Activated CD4-positive, alpha-beta memory T cell treated with anti-CD3 and anti-CD28 coated beads, Interleukin-2, amount 10 ng/mL, durations not matched to agents 7 days and 5 days (primary cell): ENCODE measurements around the gene PDGFRB. TPM values are rescaled to one million over a fixed set of nuclear protein-coding genes. Genes with fewer than 3 reads are reported as not detected.

ENCODE experiments used
- CTCF ChIA-PET: fragments of 350-600 bp; sonication (Branson Sonifier 250); formaldehyde crosslinking; loops from one replicate; lab custom pipeline; 2021; ENCODE audit warnings: antibody characterized with exemption, inconsistent platforms; lab: Charles Lee
- POLR2A ChIA-PET: fragments of 350-600 bp; sonication (Branson Sonifier 250); formaldehyde crosslinking; loops from one replicate; lab custom pipeline; 2021; ENCODE audit warnings: antibody characterized with exemption; lab: Charles Lee
- DNase-seq: peaks from one replicate; pipeline ENCODE4 v3.0.0-alpha.2; 2020
- H3K27ac Mint-ChIP-seq: one replicate; pipeline ENCODE4 v1.8.0; 2021; ENCODE audit warnings: mild to moderate bottlenecking, mixed read lengths
- H3K27me3 Mint-ChIP-seq: one replicate; pipeline ENCODE4 v1.8.0; 2021; ENCODE audit warnings: mixed read lengths
- H3K36me3 Mint-ChIP-seq: one replicate; pipeline ENCODE4 v1.8.0; 2021; ENCODE audit warnings: low read depth, mixed read lengths
- H3K4me1 Mint-ChIP-seq: one replicate; pipeline ENCODE4 v1.8.0; 2021; ENCODE audit warnings: mixed read lengths
- H3K4me3 Mint-ChIP-seq: one replicate; pipeline ENCODE4 v1.8.0; 2021; ENCODE audit warnings: mild to moderate bottlenecking, mixed read lengths
- H3K9me3 Mint-ChIP-seq: one replicate; pipeline ENCODE4 v1.8.0; 2021; ENCODE audit warnings: mixed read lengths
- total RNA-seq, 2 experiments: library from RNA; stranded (reverse); gene quantifications; one replicate each; pipeline ENCODE4 v1.2.3, GENCODE V29; 2021

Gene PDGFRB
- total RNA-seq, 2 experiments from 2014 or later, result 7.2 to 9.0 TPM

DNA sequence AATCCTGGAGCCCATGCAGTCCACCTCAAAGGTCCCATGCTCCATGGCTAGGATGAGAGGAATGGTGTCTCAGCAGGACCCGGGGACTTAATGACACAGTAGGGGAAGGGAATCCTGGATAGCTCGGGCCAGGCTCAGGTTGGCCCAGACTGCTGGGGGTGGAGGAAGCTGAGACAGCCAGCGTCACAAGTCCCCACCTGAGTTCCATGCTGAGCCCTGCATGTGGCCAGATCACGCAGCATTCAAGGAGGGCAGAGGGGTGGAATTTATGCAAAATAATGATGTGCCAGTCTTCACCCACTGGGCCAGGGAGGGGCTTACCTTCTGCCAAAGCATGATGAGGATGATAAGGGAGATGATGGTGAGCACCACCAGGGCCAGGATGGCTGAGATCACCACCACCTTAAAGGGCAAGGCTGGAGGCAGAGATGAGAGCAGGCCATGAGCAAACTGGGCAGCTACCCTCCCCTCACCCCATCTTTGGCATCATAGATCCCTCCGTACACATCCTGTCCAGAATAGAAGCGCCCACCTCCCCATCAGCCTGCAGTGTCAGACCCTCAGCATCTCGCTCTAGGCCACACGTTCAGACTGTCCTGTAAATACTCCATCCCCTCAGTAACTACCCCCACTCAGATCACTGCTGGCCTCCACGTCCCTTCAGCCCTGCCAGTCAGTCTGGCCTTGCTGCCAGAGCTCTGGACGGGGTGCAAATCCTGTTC lies 29.3 kb downstream of the PDGFRB start:
- DNase-seq, result no peak
- H3K4me1 Mint-ChIP-seq, result peaks cover 8% of the 10 kb centered on the region
- no peak overlapping the region for H3K27ac Mint-ChIP-seq
- no peaks in the 10 kb centered on the region for H3K27me3 Mint-ChIP-seq
- no peak overlapping the region for H3K4me3 Mint-ChIP-seq
- no peaks in the 10 kb centered on the region for H3K9me3 Mint-ChIP-seq
- ChIA-PET CTCF (interaction anchor here (0.8 to 1.2 kb wide), 2 partner anchors 12 to 49 kb away, joined by 3 read pairs; no protein-coding TSS in a partner anchor), POLR2A (no interaction called here)
- H3K36me3 Mint-ChIP-seq, result no peaks in the 10 kb centered on the region

DNA sequence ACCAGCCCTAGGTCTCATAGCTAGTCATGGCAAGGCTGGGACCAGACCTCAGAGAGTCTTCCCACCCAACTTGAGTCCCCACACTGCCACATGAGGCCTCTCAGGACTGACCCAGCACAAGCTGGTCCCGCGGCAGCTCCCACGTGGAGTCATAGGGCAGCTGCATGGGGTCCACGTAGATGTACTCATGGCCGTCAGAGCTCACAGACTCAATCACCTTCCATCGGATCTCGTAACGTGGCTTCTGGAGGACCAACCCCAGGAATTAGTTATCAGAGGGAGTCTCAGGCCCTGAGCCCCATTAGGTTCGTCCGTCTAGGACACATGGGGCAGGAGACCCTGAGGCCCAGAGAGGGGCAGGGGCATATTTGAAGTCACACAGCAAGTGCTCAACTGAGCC lies 30.3 kb downstream of the PDGFRB start:
- POLR2A ChIA-PET, result no interaction called here

DNA sequence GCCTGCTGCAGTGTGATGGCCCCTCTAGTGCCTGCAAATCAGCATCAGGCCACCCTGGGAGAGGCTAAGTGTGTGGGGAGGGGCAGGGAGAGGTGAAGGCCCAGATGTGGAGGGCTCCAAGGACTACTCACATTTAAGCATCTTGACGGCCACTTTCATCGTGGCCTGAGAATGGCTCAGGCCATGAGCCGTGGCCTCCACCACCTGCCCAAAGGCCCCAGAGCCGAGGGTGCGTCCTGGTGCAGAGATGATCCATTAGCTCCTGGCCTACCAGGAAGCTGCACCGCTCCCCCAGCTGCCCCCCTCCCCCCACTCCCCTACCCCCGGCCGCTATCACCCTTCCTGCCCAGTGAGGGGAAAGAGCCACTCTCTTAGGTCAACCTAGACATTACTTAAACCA lies 31.0 kb downstream of the PDGFRB start:
- Mint-ChIP-seq H3K4me1 (peaks cover 6% of the 10 kb centered on the region), H3K27me3 (no peaks in the 10 kb centered on the region), H3K9me3 (no peaks in the 10 kb centered on the region), H3K36me3 (no peaks in the 10 kb centered on the region), H3K4me3 (no peak overlapping the region), H3K27ac (no peak overlapping the region)
- POLR2A ChIA-PET, result no interaction called here
- no peak for DNase-seq
- CTCF ChIA-PET, result no interaction called here

More for the DNA sequence above, 30.3 kb downstream of the PDGFRB start:
- Mint-ChIP-seq H3K27me3 (no peaks in the 10 kb centered on the region), H3K27ac (no peak overlapping the region), H3K36me3 (no peaks in the 10 kb centered on the region), H3K4me1 (peaks cover 8% of the 10 kb centered on the region), H3K4me3 (no peak overlapping the region), H3K9me3 (no peaks in the 10 kb centered on the region)
- no peak for DNase-seq
- CTCF ChIA-PET, result interaction anchor here (1.1 to 1.2 kb wide), 2 partner anchors 50 to 225 kb away, joined by 3 read pairs; no protein-coding TSS in a partner anchor

DNA sequence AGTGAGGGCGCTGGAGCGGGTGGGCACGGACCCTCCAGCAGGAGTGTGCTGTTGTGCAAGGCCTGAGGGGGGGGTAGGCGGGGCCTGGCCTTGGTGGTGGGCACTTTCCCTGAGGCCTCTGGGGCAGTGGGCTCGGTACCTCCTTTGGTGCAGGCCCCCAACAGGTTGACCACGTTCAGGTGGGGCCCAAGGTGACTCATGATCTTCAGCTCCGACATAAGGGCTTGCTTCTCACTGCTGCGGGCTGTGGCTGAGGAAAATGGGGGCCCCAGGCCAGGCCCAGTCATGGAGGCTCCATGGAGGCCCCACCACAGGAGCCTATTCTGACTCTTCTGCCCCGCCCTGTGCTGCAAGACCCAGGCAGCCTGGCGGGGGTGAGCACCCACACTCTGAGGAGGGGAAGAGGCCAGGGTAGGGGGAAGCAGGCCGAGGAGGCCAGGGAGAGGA lies 31.5 kb downstream of the PDGFRB start:
- H3K4me3 Mint-ChIP-seq, result no peak overlapping the region
- H3K27me3 Mint-ChIP-seq, result no peaks in the 10 kb centered on the region
- H3K36me3 Mint-ChIP-seq, result no peaks in the 10 kb centered on the region
- ChIA-PET CTCF (no interaction called here), POLR2A (no interaction called here)
- no peaks in the 10 kb centered on the region for H3K9me3 Mint-ChIP-seq
- DNase-seq, result no peak
- no peak overlapping the region for H3K27ac Mint-ChIP-seq
- peaks cover 6% of the 10 kb centered on the region for H3K4me1 Mint-ChIP-seq

DNA sequence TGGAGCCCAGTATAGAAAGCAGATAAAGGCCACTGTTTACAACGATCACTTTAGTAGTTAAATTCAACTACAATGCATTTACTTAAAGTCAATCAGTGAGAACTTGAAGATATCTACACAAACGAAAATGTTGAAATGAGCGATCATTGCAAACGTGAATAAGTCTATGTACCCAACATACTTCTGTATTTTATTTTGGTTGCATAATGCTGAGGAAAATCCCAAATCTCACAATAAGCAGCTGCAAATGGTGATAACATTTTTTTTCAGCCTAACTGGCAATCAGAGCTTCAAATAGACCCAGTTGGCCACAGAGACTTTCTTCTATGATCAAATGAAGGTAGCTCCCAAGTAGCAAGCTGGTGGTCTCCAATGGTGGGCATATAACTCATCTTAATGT lies 32.1 kb downstream of the PDGFRB start:
- H3K4me3 Mint-ChIP-seq, result no peak overlapping the region
- H3K27ac Mint-ChIP-seq, result no peak overlapping the region
- no peak for DNase-seq
- H3K9me3 Mint-ChIP-seq, result no peaks in the 10 kb centered on the region
- ChIA-PET CTCF (interaction anchor here (1.2 to 1.9 kb wide), 2 partner anchors 121 to 289 kb away, joined by 3 to 8 read pairs; no protein-coding TSS in a partner anchor), POLR2A (no interaction called here)
- no peaks in the 10 kb centered on the region for H3K36me3 Mint-ChIP-seq
- H3K27me3 Mint-ChIP-seq, result no peaks in the 10 kb centered on the region
- peaks cover 6% of the 10 kb centered on the region for H3K4me1 Mint-ChIP-seq

DNA sequence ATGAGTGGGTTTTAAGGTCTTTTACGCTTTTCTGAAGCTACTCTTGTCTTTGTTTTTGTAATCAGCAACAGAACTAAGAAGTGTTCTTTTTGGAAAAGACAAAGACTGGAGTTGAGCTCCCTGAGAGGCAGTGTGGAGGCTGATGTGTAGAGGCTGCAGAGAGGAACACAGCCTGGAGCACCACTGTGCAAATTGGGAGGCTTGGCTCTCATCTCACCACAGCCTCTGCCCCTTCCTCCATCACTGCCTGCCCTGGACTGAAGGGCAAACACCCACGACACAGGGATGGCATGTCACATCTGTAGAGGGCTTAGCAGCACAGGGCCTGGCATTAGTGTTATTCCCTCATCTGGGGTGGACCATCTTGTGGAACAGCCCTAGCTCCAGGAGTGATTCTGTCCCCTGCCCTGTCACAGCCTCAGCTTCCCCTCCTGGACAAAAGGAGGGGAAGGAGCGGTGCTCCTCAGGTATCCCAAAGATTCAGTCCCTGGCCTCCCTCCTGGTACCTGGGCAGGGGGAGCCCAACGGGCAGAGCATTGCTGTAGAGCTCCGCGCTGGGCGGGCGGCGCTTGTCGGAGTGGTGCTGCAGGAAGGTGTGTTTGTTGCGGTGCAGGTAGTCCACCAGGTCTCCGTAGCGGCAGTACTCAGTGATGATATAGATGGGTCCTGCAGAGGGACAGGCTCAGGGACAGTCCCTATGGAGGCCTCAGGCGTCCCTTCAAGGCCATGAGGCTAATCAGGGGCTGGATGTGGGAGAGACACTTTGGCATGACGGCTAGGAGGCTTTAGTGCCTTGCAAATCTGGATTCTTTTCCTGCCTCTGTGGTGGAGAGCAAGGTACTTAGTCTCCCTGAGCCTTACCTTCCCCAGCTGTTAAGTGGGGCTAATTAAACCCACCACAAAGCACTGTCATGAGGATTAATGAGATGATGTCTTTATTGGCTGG lies 32.8 kb downstream of the PDGFRB start:
- H3K9me3 Mint-ChIP-seq, result no peaks in the 10 kb centered on the region
- H3K4me3 Mint-ChIP-seq, result no peak overlapping the region
- POLR2A ChIA-PET, result no interaction called here
- H3K4me1 Mint-ChIP-seq, result peaks cover 6% of the 10 kb centered on the region
- no peaks in the 10 kb centered on the region for H3K36me3 Mint-ChIP-seq
- no peak overlapping the region for H3K27ac Mint-ChIP-seq
- H3K27me3 Mint-ChIP-seq, result no peaks in the 10 kb centered on the region
- CTCF ChIA-PET, result interaction anchor here (0.6 to 1.9 kb wide), 11 partner anchors 11 to 289 kb away, joined by 3 to 8 read pairs (median 5); partner anchors contain the start of genes HMGXB3 and TIGD6
- DNase-seq, result no peak

DNA sequence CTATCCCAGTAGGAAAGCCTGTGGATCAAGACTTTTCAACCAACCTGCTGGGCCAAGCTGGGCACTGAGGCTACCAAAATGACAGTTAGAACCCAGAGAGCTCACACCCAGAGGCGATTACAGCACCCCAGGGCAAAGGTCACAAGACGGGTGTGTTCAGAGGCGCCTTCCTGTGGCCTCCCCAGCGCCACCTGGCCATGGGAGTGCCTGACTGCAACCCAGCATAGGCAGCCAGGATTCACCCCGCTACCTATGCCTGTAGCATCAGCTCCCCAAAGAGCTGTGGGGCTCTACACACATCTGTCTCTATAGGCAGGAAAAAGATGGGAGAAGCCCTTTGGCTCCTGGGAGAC lies 33.5 kb downstream of the PDGFRB start:
- Mint-ChIP-seq H3K27ac (peak overlapping the region; percentile 37), H3K4me3 (no peak overlapping the region), H3K27me3 (no peaks in the 10 kb centered on the region), H3K9me3 (no peaks in the 10 kb centered on the region), H3K4me1 (peaks cover 6% of the 10 kb centered on the region), H3K36me3 (no peaks in the 10 kb centered on the region)
- ChIA-PET POLR2A (no interaction called here), CTCF (interaction anchor here (0.6 to 1.9 kb wide), 12 partner anchors 10 to 288 kb away, joined by 3 to 8 read pairs (median 4); partner anchors contain the start of genes HMGXB3 and TIGD6)
- peak; percentile 68 for DNase-seq

DNA sequence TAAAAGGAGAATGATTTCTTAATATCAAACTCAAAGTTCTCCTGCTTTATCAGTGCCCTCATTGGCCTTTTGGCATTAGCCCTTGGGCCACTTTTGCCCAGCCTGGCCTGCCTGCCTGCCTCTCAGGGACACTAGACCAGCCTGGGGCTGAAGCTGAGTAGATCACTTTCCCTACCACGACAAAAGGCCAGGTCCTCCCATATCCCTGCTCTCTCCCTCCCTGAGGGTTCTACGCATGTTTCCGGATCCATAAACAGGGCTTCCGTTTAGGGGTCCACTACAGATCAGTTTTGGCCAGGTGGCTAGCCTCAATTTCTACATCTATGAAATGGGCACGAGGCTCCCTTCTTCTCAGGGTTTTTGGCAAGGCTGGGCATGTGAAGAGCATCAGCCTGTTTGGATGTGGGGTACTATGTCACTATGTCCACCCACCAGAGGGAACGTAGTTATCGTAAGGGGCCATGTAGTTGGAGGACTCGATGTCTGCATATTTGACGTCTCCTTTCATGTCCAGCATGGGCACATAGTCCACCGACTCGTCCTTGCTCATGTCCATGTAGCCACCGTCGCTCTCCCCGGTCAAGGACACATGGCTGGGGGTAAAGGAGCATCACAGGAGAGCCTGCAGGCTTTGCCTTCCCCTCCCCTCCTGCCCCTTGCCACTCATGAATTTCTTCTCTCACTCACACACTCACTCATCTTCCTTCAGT lies 34.0 kb downstream of the PDGFRB start:
- Mint-ChIP-seq H3K27ac (peak overlapping the region; percentile 37), H3K9me3 (no peaks in the 10 kb centered on the region)

DNA sequence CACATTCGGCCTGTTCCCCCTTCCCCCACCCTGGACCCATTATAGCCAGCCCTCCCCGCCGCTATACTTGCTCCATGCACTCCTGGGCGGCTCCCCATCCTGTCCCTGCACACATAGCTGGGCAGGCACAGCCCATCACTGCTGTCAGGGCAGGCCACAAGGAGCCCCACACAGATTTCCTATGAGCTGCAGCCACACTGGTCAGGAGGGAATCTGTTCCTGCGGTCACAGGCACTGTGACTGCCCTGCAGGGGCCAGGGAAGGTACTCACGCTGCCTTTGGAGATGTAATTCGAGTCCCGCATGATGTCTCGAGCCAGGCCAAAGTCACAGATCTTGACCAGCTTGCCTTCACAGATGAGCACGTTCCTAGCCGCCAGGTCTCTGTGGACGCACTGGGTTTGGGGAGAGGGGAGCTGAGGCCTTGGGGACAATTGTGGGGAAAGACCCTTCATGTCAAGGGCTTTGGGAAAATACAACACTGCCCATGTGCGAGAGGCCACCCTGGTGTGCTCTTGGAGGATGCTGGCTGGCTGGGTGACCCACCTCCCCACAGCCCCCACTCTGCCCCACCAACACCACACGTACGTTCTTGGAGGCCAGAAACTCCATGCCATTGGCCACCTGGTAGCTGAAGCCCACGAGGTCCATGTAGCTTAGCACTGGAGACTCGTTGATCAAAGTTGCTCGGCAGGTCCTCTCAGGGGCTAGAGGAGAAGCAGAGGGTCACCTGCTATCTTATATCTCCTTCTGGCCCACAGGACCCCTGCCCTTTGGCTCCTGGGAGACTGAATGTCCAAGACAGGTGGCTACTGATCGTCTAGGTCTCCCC lies 34.8 kb downstream of the PDGFRB start:
- Mint-ChIP-seq H3K27ac (no peak overlapping the region), H3K27me3 (no peaks in the 10 kb centered on the region), H3K4me3 (no peak overlapping the region), H3K4me1 (peaks cover 6% of the 10 kb centered on the region), H3K36me3 (no peaks in the 10 kb centered on the region), H3K9me3 (no peaks in the 10 kb centered on the region)
- CTCF ChIA-PET, result interaction anchor here (1.1 kb wide), 1 partner anchor 91 kb away, joined by 3 read pairs; no protein-coding TSS in a partner anchor
- no peak for DNase-seq
- POLR2A ChIA-PET, result no interaction called here

More for the DNA sequence above, 34.0 kb downstream of the PDGFRB start:
- H3K27me3 Mint-ChIP-seq, result no peaks in the 10 kb centered on the region
- no peak for DNase-seq
- ChIA-PET CTCF (interaction anchor here (0.6 to 1.9 kb wide), 11 partner anchors 10 to 288 kb away, joined by 3 to 8 read pairs (median 5); partner anchors contain the start of genes HMGXB3 and TIGD6), POLR2A (no interaction called here)
- no peak overlapping the region for H3K4me3 Mint-ChIP-seq
- no peaks in the 10 kb centered on the region for H3K36me3 Mint-ChIP-seq
- H3K4me1 Mint-ChIP-seq, result peaks cover 6% of the 10 kb centered on the region

DNA sequence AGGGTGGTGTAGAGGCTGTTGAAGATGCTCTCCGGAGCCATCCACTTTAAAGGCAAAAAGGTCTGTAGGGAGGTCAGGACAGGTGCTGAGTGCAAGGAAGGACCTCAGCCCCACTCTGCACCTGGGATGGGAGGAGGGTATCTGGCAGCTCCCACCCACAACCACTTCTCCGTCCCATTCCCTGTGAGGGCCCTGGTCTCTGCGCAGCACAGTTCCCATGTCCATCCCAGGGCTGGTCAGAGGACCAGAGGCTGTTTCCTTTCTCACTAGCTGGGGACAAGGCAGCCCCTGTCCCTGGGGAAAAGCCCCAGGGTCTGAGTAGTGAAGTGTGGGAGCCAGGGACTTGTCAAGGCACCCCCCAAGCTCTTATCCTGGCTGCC lies 35.6 kb downstream of the PDGFRB start:
- Mint-ChIP-seq H3K27me3 (no peaks in the 10 kb centered on the region), H3K36me3 (no peaks in the 10 kb centered on the region), H3K9me3 (no peaks in the 10 kb centered on the region), H3K4me1 (peaks cover 6% of the 10 kb centered on the region), H3K4me3 (no peak overlapping the region), H3K27ac (no peak overlapping the region)
- POLR2A ChIA-PET, result no interaction called here
- CTCF ChIA-PET, result interaction anchor here (1.1 kb wide), 1 partner anchor 90 kb away, joined by 3 read pairs; no protein-coding TSS in a partner anchor
- no peak for DNase-seq

DNA sequence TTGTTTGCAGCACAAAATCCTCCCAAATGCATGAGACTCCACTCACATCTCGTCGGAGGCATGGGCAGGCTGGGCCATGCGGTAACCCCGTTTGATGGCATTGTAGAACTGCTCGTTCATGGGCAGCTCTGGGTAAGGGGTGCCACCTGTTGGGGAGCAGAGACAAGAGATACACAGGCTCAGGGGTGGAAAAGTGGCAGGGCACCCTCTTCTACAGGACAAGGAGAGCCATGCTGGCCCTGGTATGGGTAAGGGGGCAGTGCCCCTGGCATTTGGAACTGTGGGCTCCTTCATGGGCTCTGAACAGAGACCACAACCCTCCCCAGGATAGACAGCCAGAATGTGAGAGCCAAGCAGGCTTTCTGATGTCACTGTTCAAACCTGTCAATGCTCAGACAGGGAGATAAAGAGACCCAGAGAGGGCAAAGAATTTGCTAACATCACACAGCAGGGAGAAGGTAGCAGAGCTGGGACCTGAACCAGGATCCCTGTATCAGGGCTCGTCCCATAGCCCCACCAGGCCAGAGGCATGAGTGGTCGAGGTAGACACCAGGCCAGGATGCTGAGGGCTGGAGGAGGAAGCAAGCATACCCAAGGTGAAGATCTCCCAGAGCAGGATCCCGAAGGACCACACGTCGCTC lies 36.1 kb downstream of the PDGFRB start:
- peaks cover 6% of the 10 kb centered on the region for H3K4me1 Mint-ChIP-seq
- H3K27me3 Mint-ChIP-seq, result no peaks in the 10 kb centered on the region
- no peaks in the 10 kb centered on the region for H3K36me3 Mint-ChIP-seq
- no peak for DNase-seq
- no peaks in the 10 kb centered on the region for H3K9me3 Mint-ChIP-seq
- no peak overlapping the region for H3K27ac Mint-ChIP-seq
- ChIA-PET POLR2A (no interaction called here), CTCF (interaction anchor here (1.1 to 1.2 kb wide), 2 partner anchors 9 to 89 kb away, joined by 3 to 5 read pairs; no protein-coding TSS in a partner anchor)
- no peak overlapping the region for H3K4me3 Mint-ChIP-seq
